ENCODE data around the gene EDDM13. TPM values are rescaled to one million over a fixed set of nuclear protein-coding genes. Genes with fewer than 3 reads are reported as not detected.

EDDM13 gene
- total RNA-seq, 4 donors from 2014 or later, result not detected

GRCh38 chr19:56284746-56285145 lies 12.2 kb downstream of the EDDM13 start:
- no peak overlapping the region for H3K4me3 ChIP-seq
- no peak overlapping the region for H3K27ac ChIP-seq
- H3K4me1 ChIP-seq, result no peaks in the 10 kb centered on the region
- no peaks in the 10 kb centered on the region for H3K9me3 ChIP-seq
- H3K27me3 ChIP-seq, result no peaks in the 10 kb centered on the region
- no peaks in the 10 kb centered on the region for H3K36me3 ChIP-seq
- DNase-seq, result no peak
- no peak for TF ChIP-seq POLR2A (IDR thresholded peaks at IDR 0.05)
- TF ChIP-seq, protein P1, sequence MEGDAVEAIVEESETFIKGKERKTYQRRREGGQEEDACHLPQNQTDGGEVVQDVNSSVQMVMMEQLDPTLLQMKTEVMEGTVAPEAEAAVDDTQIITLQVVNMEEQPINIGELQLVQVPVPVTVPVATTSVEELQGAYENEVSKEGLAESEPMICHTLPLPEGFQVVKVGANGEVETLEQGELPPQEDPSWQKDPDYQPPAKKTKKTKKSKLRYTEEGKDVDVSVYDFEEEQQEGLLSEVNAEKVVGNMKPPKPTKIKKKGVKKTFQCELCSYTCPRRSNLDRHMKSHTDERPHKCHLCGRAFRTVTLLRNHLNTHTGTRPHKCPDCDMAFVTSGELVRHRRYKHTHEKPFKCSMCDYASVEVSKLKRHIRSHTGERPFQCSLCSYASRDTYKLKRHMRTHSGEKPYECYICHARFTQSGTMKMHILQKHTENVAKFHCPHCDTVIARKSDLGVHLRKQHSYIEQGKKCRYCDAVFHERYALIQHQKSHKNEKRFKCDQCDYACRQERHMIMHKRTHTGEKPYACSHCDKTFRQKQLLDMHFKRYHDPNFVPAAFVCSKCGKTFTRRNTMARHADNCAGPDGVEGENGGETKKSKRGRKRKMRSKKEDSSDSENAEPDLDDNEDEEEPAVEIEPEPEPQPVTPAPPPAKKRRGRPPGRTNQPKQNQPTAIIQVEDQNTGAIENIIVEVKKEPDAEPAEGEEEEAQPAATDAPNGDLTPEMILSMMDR (IDR thresholded peaks at IDR 0.05), result no peak

DNA sequence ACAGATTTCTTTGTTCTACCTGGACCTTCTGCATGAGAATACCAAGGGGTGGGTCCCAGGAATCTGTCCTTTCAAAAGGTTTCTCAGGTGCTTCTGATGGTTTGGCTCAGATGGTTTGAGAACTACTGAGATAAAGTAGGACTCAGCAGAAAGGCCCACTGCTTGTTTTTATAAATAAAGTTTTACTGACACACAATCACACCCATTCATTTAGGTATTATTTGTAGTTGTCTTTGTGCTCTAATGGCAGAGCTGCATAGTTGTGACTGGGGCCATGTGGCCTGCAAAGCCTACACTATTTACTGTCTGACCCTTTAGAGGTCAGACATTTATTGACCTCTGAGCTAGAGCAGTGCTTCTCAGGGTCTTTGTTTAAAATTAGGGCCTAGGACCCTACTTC lies 17.6 kb downstream of the EDDM13 start:
- no peaks in the 10 kb centered on the region for H3K4me1 ChIP-seq
- DNase-seq, result no peak
- H3K36me3 ChIP-seq, result peaks cover 0 to 15% (median 0%) of the 10 kb centered on the region in 3 donors
- H3K27ac ChIP-seq, result no peak overlapping the region
- TF ChIP-seq, protein P1 (IDR thresholded peaks at IDR 0.05), result no peak
- no peak for TF ChIP-seq POLR2A (IDR thresholded peaks at IDR 0.05)
- no peaks in the 10 kb centered on the region for H3K27me3 ChIP-seq
- H3K9me3 ChIP-seq, result peaks cover 0 to 4% (median 0%) of the 10 kb centered on the region in 4 donors
- no peak overlapping the region for H3K4me3 ChIP-seq

- H3K36me3 ChIP-seq, result peaks cover 0 to 33% (median 0%) of the 10 kb centered on the region in 3 donors
- TF ChIP-seq, protein P1 (IDR thresholded peaks at IDR 0.05), result no peak
- TF ChIP-seq POLR2A (IDR thresholded peaks at IDR 0.05), result no peak
- no peak for DNase-seq
Observed at GRCh38 chr19:56291867-56292266, 19.3 kb downstream of the EDDM13 start.

DNA sequence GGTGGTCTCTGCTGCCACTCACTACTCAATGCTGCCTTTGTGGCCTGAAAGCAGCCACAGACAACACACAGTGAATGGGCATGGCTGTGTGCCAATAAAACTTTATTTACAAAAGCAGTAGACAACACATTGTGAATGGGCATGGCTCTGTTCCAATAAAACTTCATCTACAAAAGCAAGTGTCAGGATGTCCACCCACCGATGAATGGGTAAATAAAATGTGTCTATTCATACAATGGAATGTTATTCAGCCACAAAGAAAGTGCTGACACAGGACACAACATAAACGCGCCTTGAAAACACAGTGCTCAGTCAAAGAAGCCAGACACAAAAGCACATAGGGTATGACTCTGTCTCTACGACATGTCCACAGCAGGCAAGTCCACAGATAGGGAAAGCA lies 22.0 kb downstream of the EDDM13 start:
- no peak for TF ChIP-seq POLR2A (IDR thresholded peaks at IDR 0.05)
- TF ChIP-seq, protein P1 (IDR thresholded peaks at IDR 0.05), result no peak
- no peak for DNase-seq
- no peak overlapping the region for H3K27ac ChIP-seq
- no peak overlapping the region for H3K4me3 ChIP-seq
- peaks cover 0 to 35% (median 0%) of the 10 kb centered on the region in 3 donors for H3K36me3 ChIP-seq
- no peaks in the 10 kb centered on the region for H3K27me3 ChIP-seq
- peaks cover 0 to 4% (median 0%) of the 10 kb centered on the region in 4 donors for H3K9me3 ChIP-seq
- no peaks in the 10 kb centered on the region for H3K4me1 ChIP-seq

More at GRCh38 chr19:56291867-56292266, 19.3 kb downstream of the EDDM13 start:
- Histone ChIP-seq H3K4me3 (no peak overlapping the region), H3K27ac (no peak overlapping the region), H3K9me3 (peaks cover 0 to 4% (median 0%) of the 10 kb centered on the region in 4 donors), H3K27me3 (no peaks in the 10 kb centered on the region), H3K4me1 (no peaks in the 10 kb centered on the region)

- no peak for TF ChIP-seq POLR2A (IDR thresholded peaks at IDR 0.05)
- TF ChIP-seq, protein P1 (IDR thresholded peaks at IDR 0.05), result no peak
- Histone ChIP-seq H3K4me3 (no peak overlapping the region), H3K27ac (no peak overlapping the region), H3K36me3 (peaks cover 0 to 33% (median 0%) of the 10 kb centered on the region in 3 donors), H3K9me3 (peaks cover 0 to 4% (median 0%) of the 10 kb centered on the region in 4 donors), H3K27me3 (no peaks in the 10 kb centered on the region), H3K4me1 (no peaks in the 10 kb centered on the region)
- DNase-seq, result no peak
Observed at GRCh38 chr19:56295531-56296455, 23.2 kb downstream of the EDDM13 start.

Measured in Peyer's patch (tissue), 4 donors.